H1 (cell line): Measurements from ENCODE around the gene MGST1.

Experiments
- CTCF ChIP-seq, 3 experiments: IDR thresholded peaks; 1 replicate in 2 of 3; 2 replicates in 1 of 3; pipeline versions ENCODE4 v1.5.1 to v1.6.1; 2011; ENCODE audit warnings: low read length in 3 of 3, mild to moderate bottlenecking in 3 of 3, inconsistent platforms in 2 of 3, low read depth in 1 of 3, moderate library complexity in 1 of 3; ENCODE audit not compliant: insufficient read depth in 1 of 3; ENCODE audit errors: control extremely low read depth in 1 of 3
- EZH2 ChIP-seq: fragments of 200-600 bp; sonication (generic); IDR thresholded peaks from 2 replicates; pipeline ENCODE4 v1.7.1; 2012; ENCODE audit warnings: low read depth, mild to moderate bottlenecking, moderate library complexity, low read length, inconsistent platforms; ENCODE audit not compliant: severe bottlenecking
- KDM5A ChIP-seq: fragments of 200-600 bp; IDR thresholded peaks from 2 replicates; pipeline ENCODE4 v1.7.1; 2012; ENCODE audit warnings: mild to moderate bottlenecking, low read length, inconsistent platforms, mixed read lengths
- MAX ChIP-seq: IDR thresholded peaks from 2 replicates; pipeline ENCODE4 v1.6.1; 2012; ENCODE audit warnings: inconsistent platforms
- POLR2A ChIP-seq, 2 experiments: IDR thresholded peaks; 1 replicate in 1 of 2; 2 replicates in 1 of 2; pipeline ENCODE4 v1.6.1; 2011; ENCODE audit warnings: low read depth in 2 of 2, low read length in 2 of 2, mild to moderate bottlenecking in 2 of 2; ENCODE audit errors: control extremely low read depth in 1 of 2
- POLR2AphosphoS5 ChIP-seq: IDR thresholded peaks from 2 replicates; pipeline ENCODE4 v1.6.1; 2011; ENCODE audit warnings: low read depth, low read length
- POU5F1 ChIP-seq: IDR thresholded peaks from 2 replicates; pipeline ENCODE4 v1.6.1; 2011; ENCODE audit warnings: low read depth, mild to moderate bottlenecking, low read length, moderate library complexity
- RBBP5 ChIP-seq: IDR thresholded peaks from 2 replicates; pipeline ENCODE4 v1.7.1; 2012; ENCODE audit warnings: low read depth, mild to moderate bottlenecking, inconsistent platforms, low read length, moderate library complexity, borderline replicate concordance
- RXRA ChIP-seq: IDR thresholded peaks from 2 replicates; pipeline ENCODE4 v1.6.1; 2011; ENCODE audit warnings: low read depth, mild to moderate bottlenecking, low read length, moderate library complexity; ENCODE audit not compliant: insufficient read depth
- SUZ12 ChIP-seq: fragments of 200-600 bp; sonication (generic); IDR thresholded peaks from 2 replicates; pipeline ENCODE4 v1.6.1; 2012; ENCODE audit warnings: mild to moderate bottlenecking, inconsistent platforms, low read length, moderate library complexity, mixed read lengths
- TAF7 ChIP-seq: optimal IDR thresholded peaks from 2 replicates; pipeline ENCODE3; 2011; ENCODE audit warnings: low read depth, mild to moderate bottlenecking, inconsistent platforms, low read length, moderate library complexity, borderline replicate concordance
- TBP ChIP-seq: IDR thresholded peaks from 2 replicates; pipeline ENCODE4 v1.6.1; 2011; ENCODE audit warnings: low read depth, low read length, improper control_type of control experiment
- TEAD4 ChIP-seq: IDR thresholded peaks from 2 replicates; pipeline ENCODE4 v1.6.1; 2012; ENCODE audit warnings: low read depth, low read length, inconsistent platforms, mixed read lengths
- ZNF274 ChIP-seq: IDR thresholded peaks from 2 replicates; pipeline ENCODE4 v1.7.0; 2012; ENCODE audit warnings: low read length, borderline replicate concordance; ENCODE audit errors: extremely low read depth

DNA sequence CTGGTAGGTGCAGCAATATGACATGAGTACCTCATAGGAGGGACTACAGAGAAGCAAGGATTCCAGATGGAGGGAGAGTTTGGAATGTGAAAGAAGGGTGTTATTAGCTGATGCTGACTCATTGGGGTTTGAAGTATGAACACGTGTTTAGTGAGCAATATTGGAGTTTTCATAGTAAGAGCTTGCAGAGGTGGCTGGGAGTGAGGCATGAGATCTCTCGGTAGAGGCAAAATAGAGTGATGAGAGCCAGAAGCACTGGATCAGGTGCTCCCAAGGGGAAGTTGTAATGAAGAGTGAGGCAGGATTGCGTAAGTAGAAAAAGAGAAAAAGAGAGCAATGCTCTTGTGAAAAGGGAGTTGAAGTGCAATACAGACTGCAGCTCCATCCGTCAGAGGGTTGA is 42.1 kb downstream of the MGST1 start:
- TF ChIP-seq KDM5A, result no peak
- no peak for TF ChIP-seq RXRA
- no peak for TF ChIP-seq CTCF (IDR thresholded peaks at IDR 0.05; ENCODE audit: control extremely low read depth in 1 of 3, insufficient read depth in 1 of 3, low read depth in 1 of 3, low read length in 3 of 3)
- TF ChIP-seq POU5F1, result no peak
- TF ChIP-seq MAX, result no peak
- no peak for TF ChIP-seq SUZ12
- TF ChIP-seq RBBP5, result no peak
- no peak for TF ChIP-seq POLR2A (IDR thresholded peaks at IDR 0.05; ENCODE audit: control extremely low read depth in 1 of 2, low read depth in 2 of 2, low read length in 2 of 2)
- TF ChIP-seq TAF7, result no peak
- TF ChIP-seq ZNF274, result no peak
- no peak for TF ChIP-seq EZH2
- no peak for TF ChIP-seq TBP
- no peak for TF ChIP-seq POLR2AphosphoS5
- no peak for TF ChIP-seq TEAD4
